BLaER1 treated with 17β-estradiol and CSF1 and Interleukin-3, amounts not matched to agents 10 nM and 100 nM (cell line): ENCODE results near the gene PTPRT.
"Not testable (repeated sequence)": the region's sequence is repeated elsewhere in the genome, so short reads cannot be mapped to it uniquely, and the experiment has no call there.

Experiments used
- H3K27ac ChIP-seq, 11 experiments: shearing (Covaris generic); formaldehyde crosslinking; 2 replicates each; pipeline ENCODE4 v1.8.1; 2022
- H3K27me3 ChIP-seq, 11 experiments: shearing (Covaris generic); formaldehyde crosslinking; 2 replicates each; pipeline ENCODE4 v1.8.1; 2022
- H3K36me3 ChIP-seq, 11 experiments: shearing (Covaris generic); formaldehyde crosslinking; 2 replicates each; pipeline ENCODE4 v1.8.1; 2022
- H3K4me1 ChIP-seq, 10 experiments: shearing (Covaris generic); formaldehyde crosslinking; 2 replicates each; pipeline ENCODE4 v1.8.1; 2022
- H3K4me2 ChIP-seq, 11 experiments: shearing (Covaris generic); formaldehyde crosslinking; 2 replicates each; pipeline ENCODE4 v1.8.1; 2022
- H3K4me3 ChIP-seq, 10 experiments: shearing (Covaris generic); formaldehyde crosslinking; 2 replicates each; pipeline ENCODE4 v1.8.1; 2022
- H3K9ac ChIP-seq, 11 experiments: shearing (Covaris generic); formaldehyde crosslinking; 2 replicates each; pipeline ENCODE4 v1.8.1; 2022
- H3K9me3 ChIP-seq, 11 experiments: shearing (Covaris generic); formaldehyde crosslinking; replicated peaks in 1 of 11; 2 replicates each; pipeline ENCODE4 v1.8.1; 2022
- H4K20me1 ChIP-seq, 11 experiments: shearing (Covaris generic); formaldehyde crosslinking; 2 replicates each; pipeline ENCODE4 v1.8.1; 2022
- Cebpa-rat ChIP-seq, 11 experiments: shearing (Covaris generic); IDR thresholded peaks; 2 replicates each; pipeline ENCODE4 v1.8.1; 2022

The PTPRT gene

GRCh38 chr20:42259389-42259788, 930.3 kb downstream of the PTPRT start:
- TF ChIP-seq Cebpa-rat (IDR thresholded peaks at IDR 0.05): no peak
- Histone ChIP-seq H3K4me1 (no peaks in the 10 kb centered on the region), H3K36me3 (no peaks in the 10 kb centered on the region), H3K27ac (no peak overlapping the region), H3K27me3 (no peaks in the 10 kb centered on the region), H3K9me3 (no peaks in the 10 kb centered on the region), H4K20me1 (no peaks in the 10 kb centered on the region; a peak in 1 of 22 replicates), H3K4me3 (no peak overlapping the region), H3K4me2 (no peak overlapping the region), H3K9ac (no peak overlapping the region)

- no peak overlapping the region for H3K4me2 ChIP-seq
- H3K4me1 ChIP-seq: no peaks in the 10 kb centered on the region
- no peak for TF ChIP-seq Cebpa-rat (IDR thresholded peaks at IDR 0.05)
- H3K4me3 ChIP-seq: no peak overlapping the region
- no peaks in the 10 kb centered on the region; a peak in 1 of 22 replicates for H4K20me1 ChIP-seq
- no peaks in the 10 kb centered on the region for H3K36me3 ChIP-seq
- no peaks in the 10 kb centered on the region for H3K9me3 ChIP-seq
- H3K27me3 ChIP-seq: no peaks in the 10 kb centered on the region
- no peak overlapping the region for H3K9ac ChIP-seq
- no peak overlapping the region for H3K27ac ChIP-seq
Measured at GRCh38 chr20:42258564-42259302, 931.0 kb downstream of the PTPRT start.

- Histone ChIP-seq H3K4me1 (no peaks in the 10 kb centered on the region), H3K27ac (no peak overlapping the region), H3K9ac (no peak overlapping the region), H3K36me3 (no peaks in the 10 kb centered on the region), H4K20me1 (no peaks in the 10 kb centered on the region), H3K27me3 (no peaks in the 10 kb centered on the region), H3K9me3 (no peaks in the 10 kb centered on the region), H3K4me2 (no peak overlapping the region), H3K4me3 (no peak overlapping the region)
- no peak for TF ChIP-seq Cebpa-rat (IDR thresholded peaks at IDR 0.05)
Measured at GRCh38 chr20:42255821-42256220, 933.9 kb downstream of the PTPRT start.

- Histone ChIP-seq H3K9me3 (no peaks in the 10 kb centered on the region), H3K9ac (no peak overlapping the region), H3K36me3 (no peaks in the 10 kb centered on the region), H3K4me1 (no peaks in the 10 kb centered on the region), H3K27ac (no peak overlapping the region), H3K4me2 (no peak overlapping the region), H3K4me3 (no peak overlapping the region), H3K27me3 (no peaks in the 10 kb centered on the region), H4K20me1 (no peaks in the 10 kb centered on the region)
- TF ChIP-seq Cebpa-rat (IDR thresholded peaks at IDR 0.05): no peak
Measured at GRCh38 chr20:42254673-42255072, 935.0 kb downstream of the PTPRT start.

DNA sequence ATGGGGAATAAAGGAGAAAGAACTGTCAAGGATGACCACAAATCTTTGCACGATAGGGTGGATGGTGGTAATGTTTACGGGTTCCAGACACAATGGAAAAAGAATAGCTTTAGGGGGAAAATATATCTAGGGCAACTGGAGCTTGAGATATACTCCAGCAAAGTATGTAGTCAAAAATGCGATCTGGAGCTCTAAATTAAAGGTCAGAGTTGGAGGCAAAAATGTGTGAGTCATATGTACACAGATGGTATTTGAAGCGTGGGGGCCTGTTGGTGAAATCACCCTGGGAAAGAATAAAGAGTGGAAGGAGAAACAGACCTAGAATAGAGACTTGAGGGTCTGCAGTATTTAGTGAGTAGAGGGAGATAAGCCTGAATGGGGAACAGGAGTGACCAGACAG, 937.6 kb downstream of the PTPRT start:
- H3K4me1 ChIP-seq: no peaks in the 10 kb centered on the region
- TF ChIP-seq Cebpa-rat (IDR thresholded peaks at IDR 0.05): no peak
- no peaks in the 10 kb centered on the region for H3K36me3 ChIP-seq
- no peaks in the 10 kb centered on the region for H3K9me3 ChIP-seq
- no peak overlapping the region for H3K9ac ChIP-seq
- no peak overlapping the region for H3K4me2 ChIP-seq
- no peak overlapping the region for H3K4me3 ChIP-seq
- no peaks in the 10 kb centered on the region for H4K20me1 ChIP-seq
- H3K27ac ChIP-seq: no peak overlapping the region
- no peaks in the 10 kb centered on the region for H3K27me3 ChIP-seq

DNA sequence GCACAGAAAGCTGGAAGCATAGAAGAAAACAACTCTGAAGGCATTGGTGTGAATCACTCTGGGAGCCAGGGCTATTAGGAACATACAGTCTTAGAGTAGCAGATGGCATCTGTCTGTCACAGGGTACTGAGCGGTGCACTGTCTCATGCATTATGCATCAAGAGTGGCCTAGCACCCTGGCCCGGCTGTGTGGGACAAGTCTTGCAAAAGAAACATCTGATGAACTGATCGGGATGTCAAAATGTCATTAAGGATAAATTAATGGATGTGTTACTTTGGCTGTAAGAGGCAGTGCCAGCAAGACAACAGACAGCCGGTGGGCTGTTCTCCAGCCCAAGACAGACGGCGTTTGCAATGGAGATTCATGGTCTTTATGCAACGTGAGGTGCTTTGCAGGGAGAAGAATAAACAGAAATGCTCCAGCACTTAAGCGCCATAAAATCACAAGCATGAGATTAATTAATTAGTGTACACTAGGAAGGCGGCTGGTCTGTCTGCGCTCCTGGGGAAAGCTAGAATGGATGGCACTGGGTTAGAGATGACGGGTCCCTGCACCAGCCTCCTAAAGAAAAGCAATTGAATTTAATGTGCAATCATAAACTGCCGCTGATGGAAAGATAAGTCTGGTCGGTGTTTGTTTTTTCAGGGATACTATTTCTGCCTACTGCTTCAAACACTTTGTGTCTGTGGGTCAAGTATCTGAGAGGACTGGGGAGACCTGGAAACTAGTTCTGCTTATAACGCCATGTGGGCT, 970.9 kb downstream of the PTPRT start:
- Histone ChIP-seq H3K27me3 (no peaks in the 10 kb centered on the region), H3K27ac (no peak overlapping the region), H3K4me1 (0 out of 20 replicates have a peak, but pooled peaks cover 0 to 9% (median 0%) of the 10 kb centered on the region in 10 experiments), H3K9ac (no peak overlapping the region), H3K36me3 (no peaks in the 10 kb centered on the region), H3K9me3 (peaks cover 0 to 8% (median 0%) of the 10 kb centered on the region in 11 experiments; a peak in 3 of 22 replicates), H3K4me2 (no peak overlapping the region), H4K20me1 (no peaks in the 10 kb centered on the region), H3K4me3 (no peak overlapping the region)
- no peak for TF ChIP-seq Cebpa-rat (IDR thresholded peaks at IDR 0.05)

DNA sequence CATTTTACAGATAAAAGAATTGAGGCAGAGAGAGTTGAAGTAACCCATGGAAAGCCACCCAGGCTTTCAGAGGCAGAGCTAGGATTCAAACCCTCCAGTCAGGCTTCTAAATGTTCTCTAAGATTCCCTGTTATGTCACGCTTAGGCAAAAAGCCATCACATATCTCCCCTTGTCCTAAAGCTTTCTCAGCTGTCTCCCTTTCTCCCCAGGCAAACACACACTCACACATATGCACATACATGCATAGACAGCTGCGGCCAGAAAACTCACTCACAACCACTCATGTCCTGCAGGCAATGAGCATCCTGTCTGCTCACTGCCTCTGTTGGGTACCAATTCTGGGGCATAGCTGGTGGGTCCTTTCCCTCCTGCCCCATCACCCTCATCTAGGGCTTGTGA, 975.6 kb downstream of the PTPRT start:
- 0 out of 20 replicates have a peak, but pooled peaks cover 0 to 9% (median 0%) of the 10 kb centered on the region in 10 experiments for H3K4me1 ChIP-seq
- H3K9me3 ChIP-seq: no peaks in the 10 kb centered on the region
- no peaks in the 10 kb centered on the region for H3K27me3 ChIP-seq
- no peak overlapping the region for H3K27ac ChIP-seq
- no peak overlapping the region for H3K4me3 ChIP-seq
- no peak overlapping the region for H3K4me2 ChIP-seq
- H3K9ac ChIP-seq: no peak overlapping the region
- H3K36me3 ChIP-seq: no peaks in the 10 kb centered on the region
- H4K20me1 ChIP-seq: no peaks in the 10 kb centered on the region
- no peak for TF ChIP-seq Cebpa-rat (IDR thresholded peaks at IDR 0.05)

GRCh38 chr20:42212391-42212790, 977.3 kb downstream of the PTPRT start:
- H3K9ac ChIP-seq: no peak overlapping the region
- H3K4me3 ChIP-seq: no peak overlapping the region
- no peaks in the 10 kb centered on the region for H4K20me1 ChIP-seq
- no peaks in the 10 kb centered on the region for H3K36me3 ChIP-seq
- H3K4me2 ChIP-seq: no peak overlapping the region
- H3K27me3 ChIP-seq: no peaks in the 10 kb centered on the region
- H3K9me3 ChIP-seq: no peaks in the 10 kb centered on the region
- H3K27ac ChIP-seq: no peak overlapping the region
- no peak for TF ChIP-seq Cebpa-rat (IDR thresholded peaks at IDR 0.05)
- 0 out of 20 replicates have a peak, but pooled peaks cover 0 to 9% (median 0%) of the 10 kb centered on the region in 10 experiments for H3K4me1 ChIP-seq

DNA sequence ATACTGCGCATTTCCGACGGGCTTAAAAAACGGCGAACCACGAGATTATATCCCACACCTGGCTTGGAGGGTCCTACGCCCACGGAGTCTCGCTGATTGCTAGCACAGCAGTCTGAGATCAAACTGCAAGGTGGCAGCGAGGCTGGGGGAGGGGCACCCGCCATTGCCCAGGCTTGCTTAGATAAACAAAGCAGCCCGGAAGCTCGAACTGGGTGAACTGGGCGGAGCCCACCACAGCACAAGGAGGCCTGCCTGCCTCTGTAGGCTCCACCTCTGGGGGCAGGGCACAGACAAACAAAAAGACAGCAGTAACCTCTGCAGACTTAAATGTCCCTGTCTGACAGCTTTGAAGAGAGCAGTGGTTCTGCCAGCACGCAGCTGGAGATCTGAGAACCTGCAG, 983.1 kb downstream of the PTPRT start:
- H3K9ac ChIP-seq, H4K20me1 ChIP-seq, H3K36me3 ChIP-seq, H3K4me3 ChIP-seq, H3K4me1 ChIP-seq, H3K9me3 ChIP-seq, H3K27me3 ChIP-seq, H3K4me2 ChIP-seq, H3K27ac ChIP-seq: not testable (repeated sequence)
